ENCODE measurements around the gene MPDZ. TPM values are rescaled to one million over a fixed set of nuclear protein-coding genes. Genes with fewer than 3 reads are reported as not detected.

Gene MPDZ
- total RNA-seq, 1 experiment from 2014 or later = 17.2 TPM

GRCh38 chr9:13179257-13179656 lies 100.2 kb downstream of the MPDZ start:
- no peak for DNase-seq (ENCODE audit: low read depth)

GRCh38 chr9:13175732-13176131 lies 103.8 kb downstream of the MPDZ start:
- no peak for DNase-seq (ENCODE audit: low read depth)

GRCh38 chr9:13174906-13175639 lies 104.4 kb downstream of the MPDZ start:
- no peak for DNase-seq (ENCODE audit: low read depth)

- DNase-seq (ENCODE audit: low read depth) = no peak
These were observed 105.9 kb downstream of the MPDZ start for GRCh38 chr9:13173553-13173952.

GRCh38 chr9:13171261-13171660 lies 108.2 kb downstream of the MPDZ start:
- no peak for DNase-seq (ENCODE audit: low read depth)

GRCh38 chr9:13166996-13167395 lies 112.5 kb downstream of the MPDZ start:
- DNase-seq (ENCODE audit: low read depth) = no peak

GRCh38 chr9:13165956-13166355 lies 113.5 kb downstream of the MPDZ start:
- DNase-seq (ENCODE audit: low read depth) = no peak

GRCh38 chr9:13165236-13165945 lies 114.1 kb downstream of the MPDZ start:
- no peak for DNase-seq (ENCODE audit: low read depth)

- no peak for DNase-seq (ENCODE audit: low read depth)
These were observed 115.5 kb downstream of the MPDZ start for GRCh38 chr9:13163946-13164345.

- no peak for DNase-seq (ENCODE audit: low read depth)
These were observed 116.2 kb downstream of the MPDZ start for GRCh38 chr9:13163287-13163686.

GRCh38 chr9:13160051-13160450 lies 119.4 kb downstream of the MPDZ start:
- no peak for DNase-seq (ENCODE audit: low read depth)

GRCh38 chr9:13158986-13159385 lies 120.5 kb downstream of the MPDZ start:
- no peak for DNase-seq (ENCODE audit: low read depth)

GRCh38 chr9:13151489-13151888 lies 128.0 kb downstream of the MPDZ start:
- no peak for DNase-seq (ENCODE audit: low read depth)

GRCh38 chr9:13149454-13149853 lies 130.0 kb downstream of the MPDZ start:
- DNase-seq (ENCODE audit: low read depth) = no peak

- DNase-seq (ENCODE audit: low read depth) = no peak
These were observed 132.7 kb downstream of the MPDZ start for GRCh38 chr9:13146840-13147239.

- DNase-seq (ENCODE audit: low read depth) = no peak
These were observed 134.2 kb downstream of the MPDZ start for GRCh38 chr9:13145340-13145739.

- DNase-seq (ENCODE audit: low read depth) = no peak
These were observed 135.2 kb downstream of the MPDZ start for GRCh38 chr9:13144166-13144775.

- DNase-seq (ENCODE audit: low read depth) = no peak
These were observed 136.2 kb downstream of the MPDZ start for GRCh38 chr9:13143281-13143680.

GRCh38 chr9:13142776-13143175 lies 136.7 kb downstream of the MPDZ start:
- no peak for DNase-seq (ENCODE audit: low read depth)

- DNase-seq (ENCODE audit: low read depth) = no peak
These were observed 137.9 kb downstream of the MPDZ start for GRCh38 chr9:13141629-13142028.

- DNase-seq (ENCODE audit: low read depth) = peak; percentile 1
These were observed 138.5 kb downstream of the MPDZ start for GRCh38 chr9:13140843-13141592.

- DNase-seq (ENCODE audit: low read depth) = peak; percentile 88
These were observed 139.8 kb downstream of the MPDZ start for GRCh38 chr9:13139641-13140171.
